Stimulated activated CD8-positive, alpha-beta memory T cell treated with anti-CD3 and anti-CD28 coated beads, Interleukin-4, amount 100 ng/mL, for 4 hours (primary cell): ENCODE results near the gene VPS13D.
"Not testable (repeated sequence)": the region's sequence is repeated elsewhere in the genome, so short reads cannot be mapped to it uniquely, and the experiment has no call there.

Source experiments
- DNase-seq, 2 donors: peaks; one replicate each; pipeline ENCODE4 v3.0.0-alpha.2; 2020; ENCODE audit warnings: low read depth in 2 of 2, low spot score in 1 of 2

Gene VPS13D

DNA sequence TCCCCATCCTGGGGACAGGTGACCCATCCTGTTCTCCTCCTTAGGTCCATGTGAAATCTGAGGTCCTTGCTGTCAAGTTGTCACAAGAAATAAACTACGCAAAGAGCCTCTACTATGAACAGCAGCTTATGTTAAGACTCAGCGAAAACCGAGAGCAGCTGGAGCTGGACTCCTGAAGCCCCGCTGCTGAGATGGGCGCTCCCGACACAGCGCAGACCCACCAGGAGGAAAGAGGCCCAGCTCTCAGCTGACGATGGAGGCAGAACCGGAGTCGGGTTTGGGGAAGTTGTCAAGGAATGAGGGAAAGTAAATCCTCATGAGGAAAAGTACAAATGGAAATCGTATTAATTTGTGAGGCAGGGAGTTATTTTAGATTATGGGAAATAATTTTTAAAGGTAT, 279.0 kb downstream of the VPS13D start:
- no peak for DNase-seq

DNA sequence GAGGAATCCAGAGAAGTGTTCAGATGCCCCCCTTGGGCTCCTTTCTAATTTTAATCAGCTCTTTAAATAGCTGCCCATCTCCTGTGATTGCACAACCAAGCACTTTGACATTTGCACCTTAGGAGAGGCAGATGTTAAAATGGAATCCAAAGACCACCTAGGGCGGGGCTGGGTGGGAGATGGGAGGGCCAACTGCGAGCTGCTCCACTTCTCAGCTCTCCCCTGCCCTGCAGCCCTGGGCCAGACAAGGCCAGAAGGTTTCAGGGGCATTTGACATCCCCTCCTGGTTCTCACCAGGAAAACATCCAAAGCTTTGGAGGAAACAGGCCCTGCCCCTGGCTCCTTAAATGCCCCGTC, 281.3 kb downstream of the VPS13D start:
- DNase-seq = no peak

DNA sequence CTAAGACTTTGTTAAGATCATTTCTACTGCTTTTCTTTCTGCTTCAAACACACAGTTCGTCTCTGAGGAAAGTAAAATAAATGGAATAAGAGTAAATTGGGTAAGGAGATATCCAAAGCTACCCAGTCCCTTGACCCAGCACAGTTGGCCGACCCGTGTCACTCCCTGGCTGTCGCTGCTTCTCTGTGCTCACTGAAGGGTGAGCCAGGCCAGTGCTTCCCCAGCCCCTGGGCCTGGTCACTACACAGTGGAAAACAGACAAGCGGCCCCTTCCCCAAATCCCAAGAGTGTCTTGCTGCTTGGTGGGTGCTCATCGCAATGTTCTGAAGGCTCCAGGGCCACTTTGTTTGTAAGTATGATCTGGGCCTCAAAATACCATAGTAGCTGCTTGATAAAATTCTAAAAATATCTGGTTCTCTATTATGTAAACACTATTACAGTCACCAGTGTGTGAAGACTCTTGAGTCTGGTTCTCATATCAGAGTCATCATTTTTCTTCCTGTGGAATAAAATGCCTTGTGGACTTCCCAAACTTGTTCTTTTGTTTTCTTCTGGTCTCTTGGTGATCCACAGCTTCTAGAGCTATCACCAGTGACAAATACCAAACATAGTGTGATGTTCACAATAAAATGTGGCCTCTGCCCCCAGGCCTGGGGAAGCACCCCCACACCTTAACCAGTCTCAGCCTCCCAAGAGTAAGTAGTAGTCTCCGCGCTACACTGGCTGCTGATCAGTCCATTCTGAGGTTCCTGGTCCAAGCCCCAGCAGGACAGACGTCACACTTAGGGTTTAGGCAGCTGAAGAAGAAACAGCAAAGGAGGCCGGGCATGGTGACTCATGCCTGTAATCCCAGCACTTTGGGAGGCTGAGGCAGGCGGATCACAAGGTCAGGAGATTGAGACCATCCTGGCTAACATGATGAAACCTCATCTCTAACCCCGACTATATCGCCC, 282.0 kb downstream of the VPS13D start:
- DNase-seq = no peak

DNA sequence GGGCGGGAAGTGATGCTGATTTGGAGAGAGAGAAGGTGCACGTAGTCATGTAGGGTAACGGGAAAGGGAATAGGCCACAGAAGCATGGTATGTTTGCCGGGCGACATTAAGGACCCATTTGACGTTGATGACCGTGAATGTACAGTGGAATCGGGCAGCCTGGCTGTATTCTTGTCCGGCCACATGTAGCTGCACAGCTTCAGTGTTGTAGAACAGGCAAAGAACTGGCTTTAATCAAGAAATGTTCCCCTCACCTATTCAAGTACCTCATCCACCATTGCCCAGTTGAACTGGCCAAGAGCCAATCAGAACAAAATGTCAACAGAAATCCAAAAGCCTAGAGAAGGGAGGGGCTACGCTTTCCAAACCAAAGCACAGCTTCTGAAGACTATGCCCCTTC, 283.4 kb downstream of the VPS13D start:
- DNase-seq = no peak

DNA sequence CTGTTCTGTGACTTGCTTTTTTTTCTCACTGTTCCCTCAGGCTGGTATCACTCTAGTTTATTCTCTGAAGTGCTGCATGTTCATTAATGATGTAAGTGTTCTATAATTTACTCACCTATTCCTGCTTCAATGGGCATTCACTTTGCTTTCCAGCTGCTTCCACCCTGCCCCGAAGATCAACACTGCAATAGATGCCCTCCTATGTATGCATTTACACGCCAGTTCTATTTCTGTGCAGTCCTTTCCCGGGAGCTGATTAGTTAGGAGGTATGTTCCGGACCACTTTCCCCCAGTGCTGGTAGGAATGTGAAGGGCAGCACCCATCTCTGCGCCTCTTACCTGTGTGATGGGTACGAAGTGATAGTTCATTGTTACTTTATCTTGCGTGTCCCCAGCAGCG, 284.8 kb downstream of the VPS13D start:
- DNase-seq = no peak

- no peak for DNase-seq
These were observed 285.4 kb downstream of the VPS13D start for GRCh38 chr1:12515234-12515633.

DNA sequence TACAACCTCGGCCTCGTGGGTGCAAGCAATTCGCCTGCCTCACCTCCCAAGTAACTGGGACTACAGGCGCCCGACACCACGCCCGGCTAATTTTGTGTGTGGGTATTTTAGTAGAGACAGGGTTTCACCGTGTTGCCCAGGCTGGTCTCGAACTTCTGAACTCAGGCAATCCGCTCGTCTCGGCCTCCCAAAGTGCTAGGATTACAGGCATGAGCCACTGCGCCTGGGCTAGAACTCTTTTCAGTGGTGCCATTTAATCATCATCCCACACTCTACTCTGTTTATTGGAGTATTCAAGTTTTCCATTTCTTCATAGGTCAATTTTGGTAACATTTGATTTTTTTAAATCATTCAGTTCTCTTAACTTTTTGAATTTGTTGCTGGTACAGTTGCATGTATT, 286.9 kb downstream of the VPS13D start:
- DNase-seq = no peak

DNA sequence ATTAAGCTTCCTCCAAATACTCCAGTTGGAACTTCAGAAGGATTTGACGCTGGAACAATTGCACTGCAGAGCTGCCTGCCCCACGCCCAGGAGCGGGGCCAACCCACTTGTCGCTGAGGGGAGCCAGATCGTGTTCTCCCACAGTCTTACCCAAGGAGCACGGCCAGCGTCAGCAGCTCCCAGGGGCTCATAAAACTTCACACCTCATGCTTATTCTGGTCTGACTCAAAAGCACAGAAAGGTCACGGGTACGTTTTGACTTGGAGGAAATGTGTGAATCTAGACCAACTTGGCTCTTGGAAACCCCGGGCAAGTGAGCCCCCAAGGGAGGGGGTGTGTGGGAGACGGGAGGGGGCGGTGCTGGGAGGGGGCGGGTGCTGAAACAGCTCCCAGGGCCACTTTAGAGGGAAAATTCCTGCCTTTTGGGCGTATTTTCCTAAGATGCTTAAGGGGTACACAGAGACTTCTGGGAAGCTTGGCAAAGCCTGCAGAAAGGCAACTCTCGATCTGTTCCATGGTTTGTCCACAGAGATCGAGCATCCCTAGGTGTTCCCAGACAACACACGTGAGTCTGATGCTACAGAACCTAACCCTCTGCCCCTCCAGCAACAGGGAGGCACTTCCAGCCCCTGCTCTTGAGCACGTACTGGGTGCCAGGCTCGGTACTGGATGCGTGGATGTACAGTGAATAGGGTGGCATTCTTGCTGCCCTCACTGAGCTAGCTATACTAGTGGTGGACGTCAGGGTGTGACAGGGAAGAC, 289.3 kb downstream of the VPS13D start:
- no peak for DNase-seq

DNA sequence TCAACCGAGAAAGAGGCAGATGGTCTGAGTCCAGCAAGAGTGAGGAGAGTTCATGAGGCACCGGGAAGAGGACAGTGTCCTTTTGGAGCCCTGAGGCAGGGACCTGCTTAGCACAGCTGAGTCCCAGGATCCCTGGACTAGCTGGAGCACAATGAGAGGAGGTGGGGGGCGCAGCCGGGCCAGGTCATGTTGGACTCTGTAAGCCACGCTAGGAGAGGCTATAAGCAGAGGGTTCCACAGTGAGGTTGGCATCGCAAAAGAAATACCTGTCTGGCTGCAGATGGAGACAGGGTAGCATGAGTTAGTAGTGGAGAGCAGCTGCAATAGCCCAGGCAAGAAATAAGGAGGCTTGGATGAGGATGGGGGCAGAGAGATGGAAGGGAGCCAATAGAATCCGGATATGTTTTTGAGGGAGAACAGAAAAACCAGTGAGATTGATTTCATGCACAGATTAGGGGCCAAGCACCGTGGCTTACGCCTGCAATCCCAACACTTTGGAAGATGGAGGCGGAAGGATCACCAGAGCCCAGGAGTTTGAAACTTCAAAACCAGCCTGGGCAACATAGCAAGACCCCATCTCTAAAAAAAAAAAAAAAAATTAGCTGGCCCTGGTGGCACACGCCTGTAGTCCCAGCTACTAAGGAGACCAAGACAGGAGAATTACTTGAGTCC, 290.0 kb downstream of the VPS13D start:
- DNase-seq = no peak

DNA sequence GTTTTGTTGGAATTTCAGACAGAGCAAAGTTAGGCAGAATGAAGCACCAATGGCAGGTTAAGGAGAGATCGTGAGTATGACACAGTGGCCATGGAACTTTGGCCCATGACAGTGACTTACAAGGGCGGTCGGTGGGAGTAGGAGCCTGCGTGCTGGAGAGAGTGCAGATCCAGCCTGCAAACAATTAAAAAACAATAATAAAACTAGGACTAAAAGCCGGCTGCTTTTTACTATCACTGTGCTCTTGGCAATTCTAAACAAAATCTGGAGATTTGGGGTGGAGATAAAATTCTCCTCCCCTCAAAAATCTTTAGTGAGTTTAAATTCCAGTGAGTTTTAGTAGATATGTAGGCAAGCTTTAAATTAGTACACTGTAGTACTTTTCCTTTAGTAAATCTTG, 291.3 kb downstream of the VPS13D start:
- no peak for DNase-seq

- DNase-seq = not testable (repeated sequence)
These were observed 292.9 kb downstream of the VPS13D start for GRCh38 chr1:12522780-12523179.

- no peak for DNase-seq
These were observed 294.4 kb downstream of the VPS13D start for GRCh38 chr1:12524266-12524665.

DNA sequence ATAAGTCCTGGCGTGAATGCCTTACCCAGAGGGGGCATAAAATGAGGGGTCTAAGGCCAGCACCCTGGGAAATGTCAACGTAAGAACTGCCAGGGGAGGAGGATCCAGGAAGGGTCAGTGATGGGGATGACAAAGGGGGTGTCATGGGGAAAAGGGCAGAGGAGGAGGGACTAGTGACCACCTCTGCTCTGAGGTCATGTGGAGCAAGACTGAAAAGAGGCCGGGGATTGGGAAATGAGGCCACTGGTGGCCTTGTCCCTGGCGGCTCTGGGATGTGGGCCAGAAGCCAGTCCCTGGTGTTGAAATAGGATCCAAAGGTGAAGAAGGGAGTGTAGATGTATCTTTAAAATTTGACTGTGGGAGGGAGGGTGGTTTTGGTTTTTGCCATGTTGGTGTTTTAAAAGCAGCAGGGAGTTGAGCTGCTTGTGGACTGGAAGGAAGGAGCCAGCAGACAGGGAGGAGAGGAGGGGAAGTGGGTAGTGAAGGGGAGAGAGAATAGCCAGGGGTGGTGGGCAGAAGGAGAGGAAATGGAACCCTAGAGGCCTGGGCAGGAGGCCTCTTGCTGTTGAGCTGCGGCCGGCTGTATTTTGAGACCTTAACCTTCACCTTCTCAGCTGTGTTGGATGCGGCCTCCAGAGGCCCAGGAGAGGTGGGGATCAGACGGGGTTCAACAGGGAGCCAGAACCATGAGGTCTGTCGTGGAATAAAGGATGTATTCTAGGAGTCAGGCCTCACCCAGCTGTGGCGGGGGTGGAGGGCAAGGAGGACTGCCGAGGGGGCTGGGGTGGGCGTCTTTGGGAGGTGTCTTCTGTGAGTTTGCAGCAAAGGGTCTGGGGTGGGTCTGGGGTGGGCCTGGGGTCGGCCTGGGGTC, 295.7 kb downstream of the VPS13D start:
- no peak for DNase-seq

- no peak for DNase-seq
These were observed 297.7 kb downstream of the VPS13D start for GRCh38 chr1:12527564-12527963.

DNA sequence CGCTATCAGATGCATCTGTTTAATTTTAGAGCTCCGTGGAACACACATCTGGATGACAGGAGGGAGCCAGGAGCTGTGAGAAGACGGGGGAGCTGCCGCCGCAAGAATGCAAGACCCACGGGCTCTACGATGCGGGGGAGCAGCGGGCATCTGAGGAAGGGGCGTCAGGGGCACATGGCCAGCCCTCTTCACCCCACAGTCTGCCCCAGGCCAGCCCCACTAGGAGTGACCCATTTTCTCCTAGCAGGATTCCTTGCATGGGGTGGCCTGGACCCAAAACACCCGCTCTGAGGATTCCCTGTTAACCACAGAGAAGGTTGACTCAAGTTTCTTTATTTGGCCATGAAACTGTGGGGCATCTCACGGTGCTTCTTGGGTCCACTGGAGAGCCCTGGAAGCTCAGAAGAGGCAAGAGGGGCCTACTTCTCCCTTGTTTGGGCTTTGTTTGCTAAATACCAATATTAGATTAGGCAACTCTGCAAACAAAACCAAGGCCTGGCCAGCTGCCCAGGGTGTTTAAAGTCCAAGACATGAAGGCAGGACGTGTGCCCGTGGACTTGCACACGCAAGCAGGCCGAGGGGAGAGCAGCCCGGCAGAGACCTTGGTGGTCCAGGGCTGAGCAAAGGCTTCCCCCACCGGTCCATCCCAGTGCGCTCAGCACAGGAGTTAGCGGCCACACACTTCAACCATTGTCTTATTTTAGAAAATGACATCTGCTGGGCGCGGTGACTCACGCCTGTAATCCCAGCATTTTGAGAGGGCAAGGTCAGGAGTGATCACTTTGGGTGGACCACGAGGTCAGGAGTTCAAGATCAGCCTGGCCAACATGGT, 298.4 kb downstream of the VPS13D start:
- no peak for DNase-seq

DNA sequence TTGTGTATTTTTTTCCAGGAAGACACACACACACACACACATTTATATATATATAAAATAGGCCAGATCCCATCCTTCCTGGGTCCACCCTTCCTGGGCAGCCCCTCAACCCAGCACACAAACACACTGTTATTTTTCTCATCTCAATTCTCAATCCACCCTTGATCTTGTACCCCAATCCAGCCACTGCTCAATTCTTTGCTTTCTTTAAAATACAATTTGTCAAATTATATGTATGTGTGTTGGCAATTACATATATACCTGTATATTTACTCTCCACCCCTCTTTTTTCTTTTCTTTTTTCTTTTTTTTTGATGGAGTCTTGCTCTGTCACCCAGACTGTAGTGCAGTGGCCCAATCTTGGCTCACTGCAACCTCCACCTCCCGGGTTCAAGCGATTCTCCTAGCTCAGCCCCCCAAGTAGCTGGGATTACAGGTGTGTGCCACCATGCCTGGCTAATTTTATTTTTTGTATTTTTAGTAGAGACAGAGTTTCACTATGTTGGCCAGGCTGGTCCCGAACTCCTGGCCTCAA, 299.9 kb downstream of the VPS13D start:
- DNase-seq = no peak

DNA sequence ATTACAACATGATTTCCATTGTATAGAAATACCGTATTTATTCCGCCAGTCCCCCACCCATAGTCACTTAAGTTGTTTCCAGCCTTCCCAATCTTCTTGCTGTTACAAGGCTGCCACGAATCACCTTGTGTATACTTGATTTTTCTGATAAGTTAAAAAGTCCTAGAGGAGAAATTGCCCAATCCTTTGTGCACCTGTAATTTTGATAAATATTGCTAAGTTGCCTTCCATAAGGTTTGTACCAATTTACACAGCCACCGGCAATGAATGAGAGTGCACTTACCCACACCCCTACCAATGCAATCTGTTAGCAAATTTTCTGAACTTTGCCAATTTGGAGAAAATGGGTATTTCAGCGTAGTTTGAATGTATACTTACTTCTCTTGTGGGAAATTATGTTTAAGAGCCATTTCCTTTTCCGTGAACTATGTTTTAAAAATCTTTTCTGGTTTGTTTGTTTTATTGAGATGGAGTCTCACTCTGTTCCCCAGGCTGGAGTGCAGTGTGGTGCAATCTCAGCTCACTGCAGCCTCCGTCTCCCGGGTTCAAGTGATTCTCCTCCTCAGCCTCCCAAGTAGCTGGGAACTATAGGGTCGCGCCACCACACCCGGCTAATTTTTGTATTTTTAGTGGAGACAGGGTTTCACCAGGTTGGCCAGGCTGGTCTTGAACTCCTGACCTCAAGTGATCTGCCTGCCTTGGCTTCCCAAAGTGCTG, 300.8 kb downstream of the VPS13D start:
- no peak for DNase-seq

GRCh38 chr1:12531179-12531499, 301.3 kb downstream of the VPS13D start:
- DNase-seq = no peak
